ENCODE data around the gene MCTP1.

The MCTP1 gene

GRCh38 chr5:94928891-94929290 lies 356.0 kb downstream of the MCTP1 start:
- no peak for DNase-seq

- no peak for DNase-seq
Measured at GRCh38 chr5:94920570-94920969, 364.3 kb downstream of the MCTP1 start.

DNA sequence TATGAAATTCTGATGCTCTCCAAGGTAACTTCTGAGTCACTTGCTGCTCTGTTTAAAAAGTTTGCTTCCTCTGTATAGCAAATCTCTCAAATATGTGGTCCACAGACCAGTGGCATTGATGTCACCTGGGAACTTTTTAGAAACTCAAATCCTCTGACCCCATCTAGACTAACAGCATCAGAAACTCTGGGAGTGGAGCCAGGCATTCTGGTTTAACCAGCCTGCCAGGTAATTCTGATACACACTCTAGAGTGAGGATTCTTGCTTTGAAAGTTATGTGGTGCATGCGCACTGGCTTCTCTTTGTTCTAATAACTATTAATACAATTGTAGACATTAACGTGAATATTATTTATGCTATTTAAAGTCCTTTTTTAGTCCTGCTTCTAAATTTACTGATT lies 368.3 kb downstream of the MCTP1 start:
- no peak for DNase-seq

DNA sequence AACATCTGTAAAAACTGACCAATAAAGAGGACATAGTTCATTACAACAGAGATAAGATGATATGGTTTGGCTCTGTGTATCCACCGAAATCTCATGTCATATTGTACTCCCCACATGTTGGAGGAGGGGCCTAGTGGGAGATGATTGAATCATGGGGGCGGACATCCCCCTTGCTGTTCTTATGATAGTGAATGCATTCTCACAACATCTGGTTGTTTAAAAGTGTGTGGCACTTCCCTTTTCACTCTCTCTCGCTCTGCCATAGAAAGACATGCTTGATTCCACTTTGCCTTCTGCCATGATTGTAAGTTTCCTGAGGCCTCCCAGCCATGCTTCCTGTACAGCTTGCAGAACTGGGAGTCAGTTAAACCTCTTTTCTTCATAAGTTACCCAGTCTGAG lies 373.6 kb downstream of the MCTP1 start:
- no peak for DNase-seq

DNA sequence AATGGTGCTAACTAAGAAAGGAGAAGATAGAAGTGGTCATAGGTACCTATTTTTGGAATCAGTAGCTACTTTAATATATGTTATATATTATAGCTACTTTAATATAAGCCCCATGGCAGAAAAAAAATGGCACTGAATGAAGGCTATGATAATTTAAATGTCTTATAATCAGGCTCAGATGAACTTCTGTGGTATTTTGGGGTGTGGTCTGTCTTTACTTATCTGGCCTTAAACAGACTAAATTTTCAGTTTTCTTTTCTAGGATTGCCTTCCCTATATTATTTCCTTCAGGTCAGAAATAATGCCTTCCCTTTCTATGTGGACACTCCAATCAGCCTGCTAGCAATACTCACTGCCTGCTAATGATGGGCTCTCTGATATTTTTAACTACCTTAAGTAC lies 374.2 kb downstream of the MCTP1 start:
- no peak for DNase-seq

DNA sequence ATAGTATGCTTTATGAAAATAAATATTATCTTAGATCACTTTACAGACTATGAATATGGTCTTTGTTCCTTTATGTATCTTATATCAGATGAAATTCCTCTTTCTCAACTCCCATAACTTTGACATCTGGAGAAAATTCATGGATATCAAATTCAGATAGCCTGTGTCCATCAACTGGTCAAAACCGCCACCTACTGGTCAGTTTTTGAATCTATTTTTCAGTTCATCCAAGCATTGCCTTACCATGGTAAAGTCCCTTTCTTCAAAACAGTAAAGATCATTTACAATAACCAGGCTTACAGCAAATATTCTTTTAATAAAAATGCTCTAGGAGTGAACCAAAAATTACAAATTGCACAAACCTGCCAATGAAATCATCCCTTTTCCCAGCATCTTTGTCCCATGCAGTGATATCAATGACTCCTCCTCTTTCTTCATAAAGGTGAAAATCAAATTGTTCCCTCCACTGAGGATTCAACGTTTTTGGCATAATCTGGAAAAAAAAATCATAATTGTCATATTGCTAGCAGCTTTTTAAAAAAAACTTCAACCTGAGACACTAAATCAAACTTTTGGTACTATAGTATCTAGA lies 375.9 kb downstream of the MCTP1 start:
- no peak for DNase-seq

DNA sequence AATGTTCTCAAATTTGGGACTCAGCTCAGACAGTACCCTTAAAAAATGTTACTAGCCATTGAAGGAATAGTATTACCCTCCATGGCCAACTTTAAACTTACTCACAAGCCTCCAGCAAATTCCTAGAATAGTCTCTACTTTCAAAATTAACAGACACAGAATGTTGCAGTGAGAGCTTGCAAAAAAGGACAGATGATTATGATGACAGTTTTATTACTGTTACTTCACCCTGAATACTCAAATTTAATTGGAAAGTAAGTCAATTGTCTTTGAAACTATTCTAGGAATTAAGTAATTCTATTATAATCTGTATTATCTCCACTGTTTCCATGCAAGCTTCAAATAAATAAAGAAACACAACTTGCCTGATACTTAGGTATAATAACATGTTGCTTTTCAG lies 378.1 kb downstream of the MCTP1 start:
- no peak for DNase-seq

GRCh38 chr5:94903726-94904125 lies 381.2 kb downstream of the MCTP1 start:
- DNase-seq: no peak

- DNase-seq: no peak
Measured at GRCh38 chr5:94901191-94901979, 383.5 kb downstream of the MCTP1 start.

DNA sequence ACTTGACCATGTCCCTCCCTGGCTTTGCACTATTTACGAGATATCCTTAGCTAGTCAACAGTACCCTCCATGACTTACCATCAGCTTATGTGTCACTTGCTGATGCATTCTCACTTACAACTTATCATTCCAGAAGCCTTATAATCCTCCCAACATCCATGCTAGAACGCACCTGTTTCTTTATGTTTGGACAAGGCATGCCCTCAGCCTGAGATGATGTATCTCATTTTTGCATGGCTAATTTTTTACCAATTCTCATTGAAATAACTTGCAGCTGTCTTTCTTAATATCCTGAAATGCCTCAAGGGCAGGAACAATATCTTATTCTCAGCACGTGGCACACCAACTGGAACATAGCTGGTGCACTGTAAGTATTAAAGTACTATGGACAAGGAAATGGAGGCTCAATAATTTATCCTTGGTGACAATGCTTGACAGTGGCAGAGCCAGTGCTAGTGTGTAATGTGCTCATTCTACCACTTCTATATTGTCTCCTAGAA lies 384.8 kb downstream of the MCTP1 start:
- DNase-seq: no peak

GRCh38 chr5:94893412-94894135 lies 391.3 kb downstream of the MCTP1 start:
- no peak for DNase-seq

DNA sequence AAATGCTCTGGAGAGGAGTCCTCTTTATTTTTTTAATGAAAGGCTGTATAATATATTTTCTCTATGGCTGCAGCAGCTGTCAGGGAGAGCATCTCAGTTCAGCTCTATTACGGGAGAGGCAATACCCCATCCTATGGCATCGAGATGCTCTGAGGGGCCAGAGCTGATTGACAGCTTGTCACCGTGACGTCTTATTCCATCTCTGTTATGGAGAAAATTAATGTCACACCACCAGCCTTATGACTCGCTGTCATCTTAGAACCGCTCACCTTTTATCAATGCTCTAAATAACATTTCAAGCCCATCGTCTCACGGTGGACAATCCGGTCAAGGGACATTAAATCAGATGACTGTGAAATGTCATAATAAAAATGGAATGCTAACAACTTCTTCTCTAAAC lies 392.9 kb downstream of the MCTP1 start:
- no peak for DNase-seq

GRCh38 chr5:94891565-94891964 lies 393.3 kb downstream of the MCTP1 start:
- no peak for DNase-seq

DNA sequence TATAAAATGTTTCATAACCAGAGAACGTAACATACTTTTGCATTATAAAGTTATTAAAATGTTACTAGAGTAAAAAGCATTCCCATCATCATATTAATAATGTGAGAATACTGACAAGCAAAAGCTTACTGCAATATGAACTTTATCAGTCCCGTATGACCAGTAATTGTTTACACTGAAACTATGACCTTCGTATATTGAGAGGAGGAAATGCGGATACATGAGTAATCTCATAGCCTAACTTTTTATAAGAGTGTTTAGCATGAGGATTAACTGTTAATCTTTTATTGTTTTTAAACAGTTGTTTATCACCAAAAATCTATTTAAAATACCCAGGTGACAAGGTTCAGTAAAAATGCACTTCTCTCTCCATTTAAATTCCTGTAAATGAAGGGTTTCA lies 394.0 kb downstream of the MCTP1 start:
- DNase-seq: no peak

GRCh38 chr5:94888674-94889073 lies 396.2 kb downstream of the MCTP1 start:
- no peak for DNase-seq

DNA sequence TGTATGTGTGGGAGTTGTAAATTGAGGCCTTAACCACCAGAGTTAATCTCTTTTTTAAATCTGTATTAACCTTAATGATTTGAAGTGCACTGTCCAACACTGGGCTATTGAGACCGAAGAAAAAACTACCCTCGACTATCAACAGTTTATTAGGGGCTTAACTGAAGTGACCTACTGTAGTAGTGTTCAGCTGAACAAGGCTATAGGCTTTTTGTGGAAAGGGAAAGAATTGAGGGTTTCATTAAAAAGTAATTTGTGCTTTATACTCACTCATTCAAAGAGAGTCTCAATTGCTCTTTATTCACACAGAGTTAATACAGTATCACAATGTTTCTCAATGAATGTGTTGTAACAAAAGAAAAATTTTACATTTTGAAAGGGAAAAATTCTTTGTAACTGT lies 399.0 kb downstream of the MCTP1 start:
- no peak for DNase-seq

GRCh38 chr5:94884311-94884710 lies 400.6 kb downstream of the MCTP1 start:
- no peak for DNase-seq

DNA sequence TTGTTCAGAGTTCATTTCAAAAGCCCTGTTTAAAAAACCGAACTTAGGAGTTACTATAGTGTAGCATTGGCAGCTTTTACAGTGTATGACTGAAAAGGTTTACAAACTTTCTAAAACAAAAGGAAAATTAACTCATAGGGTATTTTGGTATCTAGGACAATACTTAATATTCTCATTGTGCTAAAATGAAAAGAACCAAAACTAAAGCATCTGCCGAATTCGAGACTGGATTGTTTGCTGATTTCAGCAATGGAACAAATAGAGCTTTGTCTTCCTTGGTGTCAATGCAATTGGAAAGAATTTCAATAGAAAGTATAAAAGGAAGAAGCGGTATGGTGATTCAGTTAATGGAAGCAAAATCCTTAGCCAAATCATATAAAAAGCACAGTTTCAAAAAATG lies 412.4 kb downstream of the MCTP1 start:
- no peak for DNase-seq

- DNase-seq: no peak
Measured at GRCh38 chr5:94870511-94871183, 414.2 kb downstream of the MCTP1 start.

DNA sequence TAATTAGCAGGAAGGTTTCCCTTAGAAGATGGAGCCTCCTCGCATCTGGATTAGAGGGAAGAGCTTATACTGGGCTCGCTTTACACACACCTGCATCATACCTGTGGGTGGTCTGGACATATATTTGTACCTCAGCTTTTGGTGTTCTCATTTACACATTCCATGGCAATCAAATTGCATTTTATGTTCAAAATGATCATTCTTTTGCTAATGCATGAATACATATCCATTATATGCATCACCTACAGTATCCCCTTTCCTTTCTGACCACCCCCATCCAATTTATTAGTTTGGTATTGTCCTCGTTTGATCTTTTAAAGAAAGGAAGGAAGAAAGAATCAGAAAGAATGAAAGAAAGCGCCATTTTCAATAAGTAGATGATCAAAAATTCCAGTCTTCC lies 415.0 kb downstream of the MCTP1 start:
- DNase-seq: no peak

DNA sequence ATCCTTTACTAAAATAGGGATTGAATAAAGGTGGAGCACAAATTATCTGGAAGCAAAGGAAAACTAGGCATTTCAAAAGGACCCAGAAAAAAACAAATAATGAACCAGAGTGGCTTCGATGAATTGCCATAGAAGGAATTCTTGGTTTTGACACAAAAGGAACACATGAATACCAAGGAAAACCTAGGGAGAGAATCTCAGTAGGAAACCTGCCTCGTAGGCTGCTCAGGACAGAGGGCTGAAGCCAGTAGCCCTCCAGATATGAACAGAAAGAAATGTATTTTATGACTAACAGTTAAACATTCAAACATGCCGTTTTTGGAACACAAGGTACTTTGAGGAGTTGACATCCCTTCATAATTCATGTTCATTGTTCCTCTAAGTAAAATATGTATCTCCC lies 420.9 kb downstream of the MCTP1 start:
- no peak for DNase-seq

- no peak for DNase-seq
Measured at GRCh38 chr5:94857111-94857510, 427.8 kb downstream of the MCTP1 start.

- DNase-seq: no peak
Measured at GRCh38 chr5:94856257-94856800, 428.6 kb downstream of the MCTP1 start.

Measured in activated T-cell treated with anti-CD3 and anti-CD28 coated beads, Interleukin-2, amount 50 U/mL, for 48 hours (primary cell).